Measurements from ENCODE around the gene TTC9B.

DNA sequence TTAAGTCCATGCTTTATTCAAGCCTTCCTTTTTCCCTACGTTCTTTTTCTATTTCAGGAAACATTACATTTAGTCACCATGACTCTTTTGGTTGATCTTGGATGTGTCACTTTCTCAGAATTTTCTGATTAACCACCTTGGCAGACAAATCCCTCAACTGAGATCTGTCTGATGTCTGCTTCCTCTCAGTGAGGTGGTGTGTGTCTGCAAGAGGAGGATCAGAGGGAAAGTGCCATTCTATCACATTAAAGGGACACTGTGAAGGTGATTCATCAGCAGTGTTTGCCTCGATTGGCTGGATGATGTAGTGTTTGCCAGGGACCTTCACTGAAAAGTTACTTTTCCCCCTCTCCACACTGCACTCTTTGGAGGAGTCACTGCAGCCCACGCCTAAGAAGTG is 11.3 kb upstream of the TTC9B start:
- TF ChIP-seq, protein P1, sequence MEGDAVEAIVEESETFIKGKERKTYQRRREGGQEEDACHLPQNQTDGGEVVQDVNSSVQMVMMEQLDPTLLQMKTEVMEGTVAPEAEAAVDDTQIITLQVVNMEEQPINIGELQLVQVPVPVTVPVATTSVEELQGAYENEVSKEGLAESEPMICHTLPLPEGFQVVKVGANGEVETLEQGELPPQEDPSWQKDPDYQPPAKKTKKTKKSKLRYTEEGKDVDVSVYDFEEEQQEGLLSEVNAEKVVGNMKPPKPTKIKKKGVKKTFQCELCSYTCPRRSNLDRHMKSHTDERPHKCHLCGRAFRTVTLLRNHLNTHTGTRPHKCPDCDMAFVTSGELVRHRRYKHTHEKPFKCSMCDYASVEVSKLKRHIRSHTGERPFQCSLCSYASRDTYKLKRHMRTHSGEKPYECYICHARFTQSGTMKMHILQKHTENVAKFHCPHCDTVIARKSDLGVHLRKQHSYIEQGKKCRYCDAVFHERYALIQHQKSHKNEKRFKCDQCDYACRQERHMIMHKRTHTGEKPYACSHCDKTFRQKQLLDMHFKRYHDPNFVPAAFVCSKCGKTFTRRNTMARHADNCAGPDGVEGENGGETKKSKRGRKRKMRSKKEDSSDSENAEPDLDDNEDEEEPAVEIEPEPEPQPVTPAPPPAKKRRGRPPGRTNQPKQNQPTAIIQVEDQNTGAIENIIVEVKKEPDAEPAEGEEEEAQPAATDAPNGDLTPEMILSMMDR (IDR thresholded peaks at IDR 0.05): no peak
- no peak for TF ChIP-seq POLR2A (IDR thresholded peaks at IDR 0.05)
